Measurements from ENCODE around the gene RASSF1. TPM values are rescaled to one million over a fixed set of nuclear protein-coding genes. Genes with fewer than 3 reads are reported as not detected.

Gene RASSF1
- total and polyA plus RNA-seq, 2 of the 8 experiments (the other 6 are each of a cell fraction or from before 2014, with no cell fraction given), result 10.3 to 15.7 TPM

GRCh38 chr3:50340448-50341329 is at the start of gene RASSF1 (continued):
- TF ChIP-seq HDAC2 (IDR thresholded peaks at IDR 0.05; ENCODE audit: borderline replicate concordance in 1 of 2, low read depth in 2 of 2, low read length in 2 of 2) (no peak), SRF (IDR thresholded peaks at IDR 0.05; ENCODE audit: low read depth, low read length) (no peak), POLR2A (IDR thresholded peaks at IDR 0.05; ENCODE audit: control extremely low read depth in 1 of 2, low read depth in 2 of 2, low read length in 2 of 2) (no peak), TBP (IDR thresholded peaks at IDR 0.05; ENCODE audit: low read depth, low read length) (no peak), KDM1A (IDR thresholded peaks at IDR 0.05; ENCODE audit: borderline replicate concordance, low read length) (no peak), CEBPB (IDR thresholded peaks at IDR 0.05; ENCODE audit: low read depth, low read length) (no peak), TCF12 (IDR thresholded peaks at IDR 0.05; ENCODE audit: low read depth, low read length) (no peak), USF2 (IDR thresholded peaks at IDR 0.05; ENCODE audit: low read length) (no peak), CHD1 (IDR thresholded peaks at IDR 0.05; ENCODE audit: low read depth, low read length) (no peak), CHD2 (IDR thresholded peaks at IDR 0.05; ENCODE audit: low read length) (no peak), NRF1 (IDR thresholded peaks at IDR 0.05; ENCODE audit: low read depth, low read length) (no peak), CBX5 (IDR thresholded peaks at IDR 0.05; ENCODE audit: low read depth, low read length) (no peak), RXRA (IDR thresholded peaks at IDR 0.05; ENCODE audit: insufficient read depth, low read depth, low read length) (no peak)

Measured in H1 (cell line).